Fibroblast of upper back skin (primary cell): ENCODE data around the gene SNAPC3.
"Not testable (repeated sequence)": the region's sequence is repeated elsewhere in the genome, so short reads cannot be mapped to it uniquely, and the experiment has no call there.

Experiments used
- DNase-seq: peaks from one replicate; pipeline ENCODE4 v3.0.0-alpha.2; 2013

Gene SNAPC3

DNA sequence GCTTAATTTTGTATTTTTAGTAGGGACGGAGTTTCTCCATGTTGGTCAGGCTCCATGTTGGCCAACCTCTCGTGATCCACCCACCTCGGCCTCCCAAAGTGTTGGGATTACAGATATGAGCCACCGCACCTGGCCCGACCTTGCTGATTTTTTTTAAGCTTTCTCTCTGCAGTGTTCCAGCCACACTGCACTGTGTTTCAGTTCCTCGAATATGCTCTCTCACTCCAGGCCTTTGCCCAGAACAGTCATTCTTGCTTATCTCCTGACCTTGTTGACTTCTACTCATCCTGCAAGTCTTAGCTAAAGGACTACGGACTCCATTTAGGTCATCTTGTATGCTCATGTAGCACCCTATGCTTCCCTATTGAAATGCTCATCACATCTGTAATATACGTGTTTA, 3.3 kb downstream of the SNAPC3 start:
- no peak for DNase-seq

DNA sequence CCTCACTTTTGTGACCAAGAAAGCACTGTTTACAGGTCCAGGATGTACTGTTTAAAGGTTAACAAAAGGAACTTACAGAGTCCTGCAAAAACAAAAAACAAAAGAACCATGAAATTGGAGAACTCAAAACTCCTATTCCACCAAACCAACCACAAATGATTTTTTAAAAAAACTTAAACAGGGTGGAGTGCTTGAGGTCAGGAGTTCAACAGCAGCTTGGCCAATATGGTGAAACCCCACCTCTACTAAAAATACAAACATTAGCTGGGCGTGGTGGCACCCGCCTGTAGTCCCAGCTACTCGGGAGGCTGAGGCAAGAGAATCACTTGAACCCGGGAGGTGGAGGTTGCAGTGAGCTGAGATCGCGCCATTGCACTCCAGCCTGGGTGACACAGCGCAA, 5.0 kb downstream of the SNAPC3 start:
- DNase-seq: not testable (repeated sequence)

DNA sequence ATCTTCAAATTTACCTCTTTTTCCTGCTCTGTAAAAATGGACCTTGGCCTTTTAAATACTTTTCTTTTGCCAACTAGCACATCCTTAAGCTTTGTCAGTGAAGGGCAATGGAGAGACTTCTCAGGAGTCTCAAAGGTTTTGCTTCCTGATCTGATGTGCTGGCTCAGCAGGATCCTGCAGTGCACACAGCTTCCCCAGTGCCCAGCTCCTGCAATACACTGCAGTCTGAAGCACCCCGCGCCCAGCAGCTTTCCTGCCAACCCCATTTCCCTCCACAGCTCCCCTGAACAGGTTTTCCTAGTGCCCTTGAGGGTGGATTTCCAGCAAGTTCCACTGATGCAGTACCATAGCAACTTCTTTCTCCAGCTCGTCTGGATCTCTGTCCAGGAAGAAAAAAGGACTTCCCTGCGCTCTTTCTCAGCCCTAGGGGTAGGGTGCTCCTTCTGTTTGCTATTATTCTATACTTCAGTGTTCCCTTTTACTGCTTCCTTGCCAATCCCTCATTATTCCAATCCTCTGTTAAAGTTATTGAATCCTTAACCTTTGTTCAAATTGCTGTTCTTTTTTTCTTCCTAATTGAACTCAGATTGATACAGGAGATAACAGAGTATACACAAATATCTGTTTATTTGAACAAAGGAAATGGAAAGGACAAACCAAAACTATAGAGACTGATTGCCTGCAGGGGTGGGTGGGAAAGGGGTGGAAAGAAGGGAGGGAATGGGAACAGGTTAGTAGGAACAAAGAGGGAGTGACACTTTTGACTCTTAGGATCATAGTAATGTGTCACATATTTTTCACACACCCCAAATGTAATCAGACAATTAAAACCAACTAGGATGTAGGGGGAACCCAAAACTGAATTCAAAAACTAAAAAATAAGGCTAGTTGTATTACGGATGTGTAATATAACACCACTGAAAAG, 8.5 kb downstream of the SNAPC3 start:
- no peak for DNase-seq

DNA sequence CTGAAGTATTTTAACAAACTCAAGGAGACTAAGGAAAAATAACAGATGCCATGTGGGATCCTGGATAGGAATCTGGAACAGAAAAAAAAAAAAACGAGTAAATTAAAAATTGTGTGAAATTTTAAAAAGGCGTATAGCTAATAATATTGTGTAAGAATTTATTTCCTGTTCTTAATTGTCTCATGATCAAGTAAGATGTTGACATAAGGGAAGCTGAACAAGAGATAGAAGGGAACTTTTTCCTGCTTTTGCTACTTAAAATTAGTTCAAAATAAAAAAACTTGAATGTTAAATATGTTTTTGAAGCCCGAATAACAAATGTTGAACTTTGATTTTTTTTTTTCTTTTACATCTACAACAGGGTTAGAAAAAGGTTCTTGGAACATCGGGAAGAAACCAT, 10.5 kb downstream of the SNAPC3 start:
- no peak for DNase-seq

DNA sequence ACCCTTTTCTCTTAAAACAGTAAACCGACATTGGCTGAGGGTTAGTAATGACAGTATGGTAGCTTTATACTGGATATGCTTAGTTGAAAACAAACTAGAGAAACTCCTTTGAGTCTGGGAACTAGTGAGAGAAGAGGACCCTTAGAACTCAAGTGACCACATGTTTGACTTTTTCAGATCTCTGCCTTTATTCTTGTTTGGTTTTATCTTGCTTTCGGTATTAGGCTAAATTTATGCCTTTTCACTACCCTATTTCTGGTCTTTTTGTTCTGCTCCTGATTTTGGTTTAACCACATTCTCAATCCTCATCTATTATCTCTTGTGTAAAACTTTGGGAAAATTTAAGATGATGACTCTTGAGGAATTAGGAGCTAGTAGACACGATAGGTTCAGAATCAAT, 11.0 kb downstream of the SNAPC3 start:
- no peak for DNase-seq

DNA sequence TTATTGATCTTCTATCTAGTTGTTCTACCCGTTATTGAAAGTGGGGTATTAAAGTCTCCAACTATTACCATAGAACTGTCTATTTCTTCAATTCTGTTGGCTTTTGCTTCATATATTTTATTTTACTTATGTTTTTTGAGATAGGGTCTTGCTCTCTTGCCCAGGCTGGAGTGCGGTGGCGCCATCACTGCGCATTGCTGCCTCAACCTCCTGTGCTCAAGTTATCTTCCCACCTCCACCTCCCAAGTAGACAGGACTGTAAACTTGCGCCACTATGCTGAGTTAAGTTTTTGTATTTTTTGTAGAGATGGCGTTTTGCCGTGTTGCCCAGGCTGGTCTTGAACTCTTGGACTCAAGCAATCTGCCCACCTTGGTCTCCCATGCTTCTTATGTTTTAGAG, 16.2 kb downstream of the SNAPC3 start:
- DNase-seq: no peak

DNA sequence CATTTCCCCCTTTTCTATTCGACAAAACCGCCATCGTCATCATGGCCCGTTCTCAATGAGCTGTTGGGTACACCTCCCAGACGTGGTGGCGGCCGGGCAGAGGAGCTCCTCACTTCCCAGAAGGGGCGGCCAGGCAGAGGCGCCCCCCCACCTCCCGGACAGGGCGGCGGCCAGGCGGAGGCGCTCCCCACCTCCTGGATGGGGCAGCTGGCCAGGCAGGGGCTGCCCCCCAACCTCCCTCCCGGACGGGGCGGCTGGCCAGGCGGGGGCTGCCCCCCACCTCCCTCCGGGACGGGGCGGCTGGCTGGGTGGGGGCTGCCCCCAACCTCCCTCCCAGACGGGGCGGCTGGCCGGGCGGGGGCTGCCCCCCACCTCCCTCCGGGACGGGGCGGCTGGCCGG, 19.2 kb downstream of the SNAPC3 start:
- DNase-seq: not testable (repeated sequence)

DNA sequence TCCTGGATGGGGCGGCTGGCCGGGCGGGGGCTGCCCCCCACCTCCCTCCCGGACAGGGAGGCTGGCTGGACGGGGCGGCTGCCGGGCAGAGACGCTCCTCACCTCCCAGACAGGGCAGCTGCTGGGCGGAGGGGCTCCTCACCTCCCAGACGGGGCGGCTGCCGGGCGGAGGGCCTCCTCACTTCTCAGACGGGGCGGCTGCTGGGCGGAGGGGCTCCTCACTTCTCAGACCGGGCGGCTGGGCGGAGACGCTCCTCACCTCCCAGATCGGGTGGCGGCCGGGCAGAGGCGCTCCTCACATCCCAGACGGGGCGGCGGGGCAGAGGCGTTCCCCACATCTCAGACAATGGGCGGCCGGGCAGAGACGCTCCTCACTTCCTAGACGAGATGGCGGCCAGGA, 19.6 kb downstream of the SNAPC3 start:
- not testable (repeated sequence) for DNase-seq

DNA sequence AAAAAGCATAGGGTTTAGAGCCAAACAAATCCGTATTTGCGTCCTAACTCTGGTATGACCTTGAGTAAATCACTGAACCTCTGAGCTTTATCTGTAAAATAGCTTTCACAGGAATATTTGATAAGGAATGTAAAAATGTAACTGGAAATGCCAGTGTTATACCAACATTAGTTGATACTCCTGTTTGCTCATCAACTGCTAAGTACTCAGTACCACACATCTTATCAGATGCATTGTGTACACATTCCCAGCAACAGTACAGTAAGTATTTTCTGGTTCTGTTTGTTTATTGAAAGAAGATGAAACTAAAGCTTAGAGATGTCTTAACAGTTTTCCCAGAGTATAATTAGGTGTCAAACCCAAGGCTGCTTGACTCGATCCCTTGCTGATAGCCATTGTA, 21.5 kb downstream of the SNAPC3 start:
- DNase-seq: no peak

DNA sequence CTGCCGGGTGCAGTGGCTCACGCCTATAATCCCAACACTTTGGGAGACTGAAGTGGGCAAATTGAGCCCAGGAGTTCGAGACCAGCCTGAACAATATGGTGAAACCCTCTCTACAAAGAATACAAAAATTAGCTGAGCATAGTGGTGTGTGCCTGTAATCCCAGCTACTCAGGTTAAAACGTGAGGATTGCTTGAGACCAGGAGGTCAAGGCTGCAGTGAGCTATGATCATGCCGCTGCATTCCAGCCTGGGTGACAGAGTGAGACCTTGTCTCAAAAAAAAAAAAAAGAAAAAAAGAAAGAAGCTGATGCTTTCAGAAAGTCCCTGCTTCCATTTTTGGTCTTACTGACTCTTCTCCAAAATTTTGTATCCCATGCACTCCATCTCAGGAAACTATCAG, 31.3 kb downstream of the SNAPC3 start:
- no peak for DNase-seq

DNA sequence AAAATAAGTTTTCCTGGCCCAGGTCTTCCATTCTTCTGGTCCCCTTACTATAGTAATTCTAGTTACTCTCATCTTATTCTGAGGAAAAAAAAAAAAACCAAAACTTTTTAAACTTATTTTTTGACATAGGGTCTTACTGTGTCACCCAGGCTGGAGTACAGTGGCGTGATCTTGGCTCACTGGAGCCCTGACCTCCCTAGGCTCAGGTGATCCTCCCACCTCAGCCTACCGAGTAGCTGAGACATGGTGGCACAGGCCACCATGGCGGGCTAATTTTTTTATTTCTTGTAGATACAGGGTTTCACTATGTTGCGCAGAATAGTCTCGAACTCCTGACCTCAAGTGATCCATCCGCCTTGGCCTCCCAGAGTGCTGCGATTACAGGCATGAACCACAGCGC, 38.4 kb downstream of the SNAPC3 start:
- DNase-seq: no peak

DNA sequence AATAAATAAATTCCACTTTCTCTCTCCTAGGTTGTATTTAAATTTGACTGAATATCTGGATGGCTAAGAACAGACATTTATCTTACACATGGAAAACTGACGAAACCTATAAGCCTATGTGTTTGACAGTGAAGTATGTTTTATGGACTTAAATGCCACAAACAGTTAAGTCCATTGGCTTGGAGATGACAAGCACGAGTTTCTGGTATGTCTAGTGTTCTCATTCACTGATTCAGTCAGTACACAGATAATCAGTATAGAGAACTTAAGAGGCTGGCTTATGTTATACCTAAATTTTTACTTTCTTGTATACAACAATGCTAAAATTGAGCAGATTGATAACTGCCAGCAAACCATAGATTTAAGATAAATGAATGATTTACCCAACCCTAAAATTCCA, 38.9 kb downstream of the SNAPC3 start:
- no peak for DNase-seq

DNA sequence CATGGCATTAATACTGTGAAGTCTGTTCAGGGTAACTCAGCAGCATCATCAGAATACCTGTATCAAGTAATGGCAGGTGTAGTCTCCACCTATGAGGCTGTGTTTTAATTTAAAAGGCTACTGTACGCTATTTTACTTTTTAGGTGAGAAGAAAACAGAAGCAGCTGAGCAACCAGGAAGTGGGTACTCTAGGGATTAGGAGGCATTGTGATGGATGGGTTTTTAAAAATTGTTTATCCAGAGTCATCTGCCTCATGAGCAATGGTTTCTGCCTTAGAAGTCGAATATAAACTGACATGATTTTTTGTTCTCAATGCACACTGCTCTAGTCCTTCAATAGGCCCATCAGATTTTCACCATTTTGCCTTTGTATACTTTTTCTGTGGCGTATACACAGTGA, 45.5 kb downstream of the SNAPC3 start:
- no peak for DNase-seq

DNA sequence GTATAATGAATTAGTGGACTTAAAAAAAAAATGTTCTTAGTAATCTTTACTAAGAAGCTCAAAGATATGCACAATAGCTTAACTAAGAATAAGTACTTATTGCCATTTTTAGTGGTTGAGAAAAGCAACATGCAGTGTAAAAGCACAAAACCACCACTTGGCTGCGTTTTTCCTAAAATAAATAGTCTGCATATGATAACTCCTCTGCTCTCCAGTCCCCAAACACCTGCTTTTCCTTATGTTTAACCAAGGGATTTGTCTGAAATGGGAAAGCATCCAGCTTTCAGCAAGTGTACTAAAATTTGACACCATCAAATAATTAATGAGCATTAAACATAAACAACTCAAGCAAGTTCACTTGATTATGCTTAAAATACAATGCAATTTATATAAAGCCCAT, 46.7 kb downstream of the SNAPC3 start:
- peak; percentile 8 for DNase-seq

DNA sequence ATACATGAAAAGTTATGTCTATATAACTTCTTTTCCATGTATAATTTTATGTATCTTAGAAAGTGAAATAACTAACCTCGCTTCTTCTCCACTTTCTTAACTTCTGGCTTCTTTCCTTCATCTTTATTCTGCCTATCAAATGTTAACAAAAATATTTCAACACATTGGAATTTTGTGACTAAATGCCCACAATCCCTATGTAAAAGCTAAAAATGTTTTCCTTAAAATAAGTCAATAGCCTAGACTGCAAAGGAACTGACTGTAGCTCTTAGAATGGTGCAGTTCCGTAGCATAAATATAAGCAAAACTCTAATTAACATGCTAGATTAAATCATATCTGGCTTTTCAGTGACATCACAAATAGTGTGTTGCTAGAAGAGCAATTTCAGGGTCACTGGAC, 47.2 kb downstream of the SNAPC3 start:
- DNase-seq: peak; percentile 1

DNA sequence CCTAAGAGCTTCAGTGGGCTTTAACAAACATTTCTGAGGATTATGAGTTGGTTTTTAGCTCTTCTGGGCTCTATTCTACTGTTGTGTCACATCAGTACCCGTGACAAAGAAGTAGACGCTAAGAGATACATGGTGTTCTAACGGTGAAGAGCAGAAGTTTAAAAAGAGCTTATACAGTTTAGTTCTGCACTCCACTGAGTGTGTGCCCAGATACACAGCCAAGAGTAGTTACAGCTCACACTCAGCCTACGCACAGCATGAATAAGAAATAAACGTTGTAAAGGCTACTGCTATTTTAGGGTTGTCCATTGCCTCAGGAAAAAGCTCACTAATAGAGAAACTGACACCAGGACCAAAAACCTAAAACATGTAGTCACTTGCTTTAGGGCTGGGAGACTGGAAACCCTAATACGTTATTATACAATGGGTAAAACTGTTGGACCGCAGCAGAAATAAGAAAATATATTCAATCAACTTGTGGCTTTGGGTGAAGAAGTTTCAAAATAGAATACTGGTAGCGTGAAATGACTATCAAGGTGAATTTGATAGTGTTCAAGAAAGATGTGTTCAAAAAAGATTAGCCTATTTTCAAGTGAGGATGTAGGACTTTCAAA, 53.4 kb downstream of the SNAPC3 start:
- no peak for DNase-seq

DNA sequence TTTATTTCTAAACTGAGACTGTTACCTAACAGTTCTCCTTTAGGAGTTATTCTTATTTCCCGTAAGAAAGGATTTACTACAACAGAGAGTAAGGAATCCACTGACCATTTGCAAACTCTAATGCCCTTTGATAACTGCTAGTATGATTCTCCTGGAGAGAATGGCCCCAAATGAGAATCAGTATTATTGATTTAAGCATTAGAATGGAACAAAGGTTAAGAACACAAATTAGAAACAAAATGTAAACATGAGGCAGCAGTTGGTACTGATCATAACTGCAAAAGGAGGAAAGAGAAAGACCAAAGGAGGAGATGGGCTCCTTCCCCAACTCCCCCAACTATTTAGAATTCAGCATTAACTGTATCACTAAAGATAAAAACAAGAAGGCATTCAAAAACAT, 57.4 kb downstream of the SNAPC3 start:
- no peak for DNase-seq

DNA sequence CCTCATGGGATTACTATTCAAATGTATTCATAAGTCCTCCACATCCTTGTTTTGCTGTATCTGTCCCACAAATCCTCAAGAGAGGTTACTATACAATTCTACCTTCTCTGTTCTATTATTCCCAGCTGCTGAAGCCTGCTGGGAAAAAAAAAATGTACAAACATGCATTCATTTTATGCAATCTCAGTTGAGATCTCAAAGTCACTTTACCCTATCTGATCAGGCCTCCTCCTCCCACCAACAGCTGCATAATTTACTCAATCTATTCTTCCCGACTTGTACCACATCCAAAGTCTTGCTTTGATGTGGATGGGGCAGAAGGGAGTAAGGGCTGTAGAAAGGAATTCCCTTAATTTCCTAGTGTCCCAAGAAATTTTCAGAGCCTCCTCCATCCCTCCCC, 59.5 kb downstream of the SNAPC3 start:
- DNase-seq: peak; percentile 11

DNA sequence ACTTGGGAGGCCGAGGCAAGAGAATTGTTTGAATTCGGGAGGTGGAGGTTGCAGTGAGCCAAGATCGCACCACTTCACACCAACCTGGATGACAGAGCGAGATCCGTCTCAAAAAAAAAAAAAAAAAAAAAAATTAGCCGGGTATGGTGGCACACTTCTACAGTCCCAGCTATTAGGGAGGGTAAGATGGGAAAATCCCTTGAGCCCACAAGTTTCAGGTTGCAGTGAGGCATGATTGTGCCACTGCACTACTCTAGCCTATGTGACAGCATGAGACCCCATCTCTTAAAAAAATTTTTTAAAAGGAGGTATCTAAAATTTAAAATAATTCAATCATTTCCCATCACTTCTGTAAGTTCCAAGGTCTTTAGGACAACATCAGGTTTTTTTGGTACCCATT, 62.1 kb downstream of the SNAPC3 start:
- DNase-seq: no peak

DNA sequence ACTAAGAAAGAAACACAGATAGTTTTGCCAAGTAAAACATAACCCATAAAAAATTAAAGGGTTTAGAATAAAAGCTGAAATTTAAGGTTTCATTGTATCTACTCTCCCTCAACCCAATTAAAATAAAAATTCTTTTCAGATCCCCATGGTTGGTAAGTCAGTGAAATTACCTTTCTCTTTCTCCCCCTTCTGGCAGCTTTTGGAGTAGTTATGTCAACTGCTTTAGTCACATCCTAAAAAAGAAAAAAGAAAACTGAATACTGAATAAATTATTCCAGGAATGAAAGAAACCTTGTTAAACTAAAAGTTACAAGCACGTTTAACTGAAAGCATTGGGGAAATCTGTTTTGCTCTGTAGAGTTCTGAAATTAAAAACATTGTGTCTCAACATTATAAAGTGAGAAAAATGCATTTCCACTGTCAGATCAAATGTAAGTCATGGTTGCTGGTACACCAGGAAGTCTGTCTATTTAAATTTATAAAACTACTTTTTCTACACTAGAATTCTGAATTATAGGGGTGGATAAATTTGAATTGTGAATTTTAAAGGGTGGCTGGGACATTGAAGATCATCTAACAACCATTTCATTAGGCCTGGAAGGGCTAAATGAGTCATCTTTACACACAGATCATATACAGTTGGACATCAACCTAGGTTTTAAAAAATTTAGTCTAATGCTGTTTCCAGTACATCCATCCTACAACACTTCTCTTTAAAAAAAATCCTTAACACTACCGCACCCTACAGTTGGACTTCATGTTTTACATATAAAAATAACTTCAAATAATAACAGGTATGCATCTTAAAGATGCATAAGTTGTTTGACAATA, 63.4 kb downstream of the SNAPC3 start:
- DNase-seq: peak; percentile 24

DNA sequence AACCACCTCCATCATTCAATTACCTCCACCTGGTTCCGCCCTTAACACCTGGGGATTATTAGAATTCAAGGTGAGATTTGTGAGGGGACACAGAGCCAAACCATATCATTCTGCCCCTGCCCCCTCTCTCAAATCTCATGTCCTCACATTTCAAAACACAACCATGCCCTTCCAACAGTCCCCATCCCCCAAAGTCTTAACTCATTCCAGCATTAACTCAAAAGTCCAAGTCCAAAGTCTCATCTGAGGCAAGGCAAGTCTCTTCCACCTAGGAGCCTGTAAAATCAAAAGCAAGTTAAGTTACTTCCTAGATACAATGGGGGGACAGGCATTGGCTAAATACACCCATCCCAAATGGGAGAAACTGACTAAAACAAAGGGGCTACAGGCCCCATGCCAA, 69.3 kb downstream of the SNAPC3 start:
- DNase-seq: no peak

DNA sequence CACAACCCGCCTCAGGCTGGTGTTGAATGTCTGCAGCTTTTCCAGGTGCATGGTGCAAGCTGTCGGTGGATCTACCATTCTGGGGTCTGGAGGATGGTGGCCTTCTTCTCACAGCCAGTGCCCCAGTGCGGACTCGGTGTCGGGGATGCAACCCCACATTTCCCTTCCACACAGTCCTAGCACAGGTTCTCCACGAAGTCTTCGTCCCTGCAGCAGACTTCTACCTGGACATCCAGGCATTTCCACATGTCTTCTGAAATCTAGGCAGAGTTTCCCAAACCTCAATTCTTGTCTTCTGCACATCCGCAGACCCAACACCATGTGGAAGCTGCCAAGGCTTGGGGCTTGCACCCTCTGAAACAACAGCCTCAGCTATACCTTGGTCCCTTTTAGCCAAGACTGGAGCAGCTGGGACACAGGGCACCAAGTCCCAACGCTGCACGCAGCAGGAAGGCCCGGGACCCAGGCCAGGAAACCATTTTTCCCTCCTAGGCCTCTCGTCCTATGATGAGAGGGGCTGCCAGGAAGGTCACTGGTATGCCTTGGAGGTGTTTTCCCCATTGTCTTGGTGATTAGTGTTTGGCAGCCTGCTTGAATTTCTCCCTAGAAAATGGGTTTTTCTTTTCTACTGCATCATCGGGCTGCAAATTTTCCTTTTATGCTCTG, 69.9 kb downstream of the SNAPC3 start:
- DNase-seq: no peak
